ENCODE measurements around the gene CLTA. TPM values are rescaled to one million over a fixed set of nuclear protein-coding genes. Genes with fewer than 3 reads are reported as not detected.

The CLTA gene
- total and polyA plus RNA-seq, 2 of the 8 experiments (the other 6 are each of a cell fraction or from before 2014, with no cell fraction given): 137 to 236 TPM

Other genes with a start within 250 kb of the CLTA start
- gene OR2S2, start 232.8 kb upstream of the CLTA start, total RNA-seq (2021; fragmentation: NEBNext Ultra II Directional; extraction: Animal tissue kit (Norgen Biotek cat#: 25700)): not detected in 2 replicates
- not detected in 2 replicates for gene OR2S2, start 232.8 kb upstream of the CLTA start, polyA plus RNA-seq (2011; rRNA removed)
- gene RECK, start 154.0 kb upstream of the CLTA start, total RNA-seq (2021; fragmentation: NEBNext Ultra II Directional; extraction: Animal tissue kit (Norgen Biotek cat#: 25700)): 9.8 and 10.0 TPM in 2 replicates
- 5.0 and 5.4 TPM in 2 replicates for gene RECK, start 154.0 kb upstream of the CLTA start, polyA plus RNA-seq (2011; rRNA removed)
- gene GLIPR2, start 54.2 kb upstream of the CLTA start, total RNA-seq (2021; fragmentation: NEBNext Ultra II Directional; extraction: Animal tissue kit (Norgen Biotek cat#: 25700)): 7.9 and 8.9 TPM in 2 replicates
- gene GLIPR2, start 54.2 kb upstream of the CLTA start, polyA plus RNA-seq (2011; rRNA removed): 10.2 and 12.0 TPM in 2 replicates
- 0.19 and 0.27 TPM in 2 replicates for gene CCIN, start 21.5 kb upstream of the CLTA start, total RNA-seq (2021; fragmentation: NEBNext Ultra II Directional; extraction: Animal tissue kit (Norgen Biotek cat#: 25700))
- gene CCIN, start 21.5 kb upstream of the CLTA start, polyA plus RNA-seq (2011; rRNA removed): 0.20 and 0.21 TPM in 2 replicates
- gene GNE, start 67.5 kb downstream of the CLTA start, total RNA-seq (2021; fragmentation: NEBNext Ultra II Directional; extraction: Animal tissue kit (Norgen Biotek cat#: 25700)): 9.3 and 11.1 TPM in 2 replicates
- gene GNE, start 67.5 kb downstream of the CLTA start, polyA plus RNA-seq (2011; rRNA removed): 4.3 and 5.1 TPM in 2 replicates
- gene RNF38, start 209.3 kb downstream of the CLTA start, total RNA-seq (2021; fragmentation: NEBNext Ultra II Directional; extraction: Animal tissue kit (Norgen Biotek cat#: 25700)): 60.9 and 61.3 TPM in 2 replicates
- gene RNF38, start 209.3 kb downstream of the CLTA start, polyA plus RNA-seq (2011; rRNA removed): 40.7 and 54.9 TPM in 2 replicates

Measured in H1 (cell line).